Lower leg skin (tissue), 3 donors: ENCODE results near the gene NEK4.

Source experiments
- CTCF ChIP-seq, 3 donors: fragments of 450-650 bp; IDR thresholded peaks; one replicate each; pipeline ENCODE4 v1.5.1; 2016; ENCODE audit warnings: antibody characterized with exemption in 3 of 3, mild to moderate bottlenecking in 3 of 3, moderate library complexity in 2 of 3
- POLR2A ChIP-seq, 2 donors: fragments of 450-650 bp; IDR thresholded peaks; one replicate each; pipeline ENCODE4 v1.6.1; 2016 to 2017; ENCODE audit warnings: antibody characterized with exemption in 2 of 2, mild to moderate bottlenecking in 1 of 2, moderate library complexity in 1 of 2

GRCh38 chr3:52679199-52679538 lies 91.6 kb downstream of the NEK4 start:
- TF ChIP-seq POLR2A (IDR thresholded peaks at IDR 0.05) (no peak), CTCF (IDR thresholded peaks at IDR 0.05) (no peak)
